ENCODE measurements around the gene RNF115. TPM values are rescaled to one million over a fixed set of nuclear protein-coding genes. Genes with fewer than 3 reads are reported as not detected.
"Not testable (repeated sequence)": the region's sequence is repeated elsewhere in the genome, so short reads cannot be mapped to it uniquely, and the experiment has no call there.

Gene RNF115
- total and polyA plus RNA-seq, 2 of the 8 experiments (the other 6 are each of a cell fraction or from before 2014, with no cell fraction given): 4.7 to 10.8 TPM

DNA sequence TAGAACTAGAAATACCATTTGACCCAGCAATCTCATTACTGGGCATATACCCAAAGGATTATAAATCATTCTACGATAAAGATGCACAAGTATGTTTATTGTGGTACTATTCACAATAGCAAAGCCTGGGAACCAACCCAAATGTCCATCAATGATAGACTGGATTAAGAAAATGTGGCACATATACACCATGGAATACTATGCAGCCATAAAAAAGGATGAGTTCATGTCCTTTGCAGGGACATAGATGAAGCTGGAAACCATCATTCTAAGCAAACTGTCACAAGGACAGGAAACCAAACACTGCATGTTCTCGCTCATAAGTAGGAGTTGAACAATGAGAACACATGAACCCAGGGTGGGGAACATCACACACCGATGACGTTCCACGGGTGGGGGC, 97.7 kb downstream of the RNF115 start:
- H4K20me1 ChIP-seq (replicated peaks in 1 of 2; ENCODE audit: control insufficient read depth in 1 of 2, insufficient read depth in 2 of 2, low read length in 2 of 2); H3K27me3 ChIP-seq (replicated peaks in 1 of 4; ENCODE audit: control insufficient read depth in 3 of 4, extremely low read depth in 1 of 4, insufficient read depth in 3 of 4, low read length in 3 of 4); H3K4me2 ChIP-seq (ENCODE audit: insufficient read depth in 1 of 2, low read depth in 2 of 2, low read length in 2 of 2); H3K4ac ChIP-seq (replicated peaks; ENCODE audit: insufficient read length, low read depth, low read length); H4K8ac ChIP-seq (ENCODE audit: extremely low read depth, insufficient read depth, low read length); H2AFZ ChIP-seq (ENCODE audit: low read length); H2BK20ac ChIP-seq (ENCODE audit: low read length); H3K23me2 ChIP-seq (ENCODE audit: low read depth, low read length); FAIRE-seq; H3K36me3 ChIP-seq (ENCODE audit: control insufficient read depth in 2 of 4, insufficient read depth in 4 of 4, low read length in 3 of 4); CTCF ChIA-PET (ENCODE audit: partially characterized antibody); H3K4me3 ChIP-seq (ENCODE audit: extremely low read depth in 1 of 4, insufficient read depth in 2 of 4, low read depth in 3 of 4, low read length in 4 of 4); H3K9me3 ChIP-seq (ENCODE audit: insufficient read depth in 2 of 2, low read depth in 1 of 2, low read length in 1 of 2); H2BK15ac ChIP-seq (ENCODE audit: low read length); H4K5ac ChIP-seq (ENCODE audit: insufficient read length, low read depth, low read length); H3K56ac ChIP-seq (replicated peaks; ENCODE audit: insufficient read length, low read depth, low read length); H3K9ac ChIP-seq (replicated peaks in 1 of 4; ENCODE audit: extremely low read depth in 1 of 4, low read depth in 3 of 4, low read length in 3 of 4); H2AK5ac ChIP-seq (ENCODE audit: low read depth, low read length); H3K23ac ChIP-seq (ENCODE audit: insufficient read length); H3K4me1 ChIP-seq (replicated peaks in 1 of 4; ENCODE audit: control insufficient read depth in 3 of 4, insufficient read depth in 4 of 4, low read length in 3 of 4); H3K18ac ChIP-seq (ENCODE audit: extremely low read depth, low read length); H2BK120ac ChIP-seq (replicated peaks; ENCODE audit: low read depth, low read length); H3K79me2 ChIP-seq (ENCODE audit: control insufficient read depth in 1 of 2, insufficient read depth in 2 of 2, low read length in 2 of 2); H3K79me1 ChIP-seq (ENCODE audit: low read depth, low read length); H2BK5ac ChIP-seq (ENCODE audit: low read depth, low read length); H3K27ac ChIP-seq (ENCODE audit: low read depth, low read length); H2BK12ac ChIP-seq (ENCODE audit: low read depth, low read length); H4K91ac ChIP-seq (replicated peaks; ENCODE audit: insufficient read length, low read length); POLR2A ChIA-PET (ENCODE audit: partially characterized antibody); H3K14ac ChIP-seq (ENCODE audit: insufficient read length): not testable (repeated sequence)
- 94% methylated on average over 5 of the region's 5 CpGs; no CpG with 5 or more reads in 1 of the 2 experiments for WGBS, 2 experiments (ENCODE audit: extremely low coverage in 1 of 2, insufficient coverage in 1 of 2, insufficient read length in 1 of 2, insufficient replicate concordance in 2 of 2, low coverage in 1 of 2, low lambda C conversion rate in 2 of 2, missing lambda C conversion rate in 1 of 2)
- peak in 1 of 2 experiments; percentile 6 for DNase-seq (ENCODE audit: low read depth in 1 of 2, low spot score in 2 of 2)

All from H1 (cell line).